A549 (cell line): Measurements from ENCODE around the gene CCDC106. TPM values are rescaled to one million over a fixed set of nuclear protein-coding genes. Genes with fewer than 3 reads are reported as not detected.
A peak's percentile ranks its signal among the peaks of the same experiment; 100 is the strongest.

Experiments used
- ATAC-seq, 2 experiments: fragments of 200-7000 bp in 1 of 2; fragments of >200 bp in 1 of 2; cut with Nextera tagmentation in 1 of 2; cut with Tn5 transposase in 1 of 2; 3 replicates each; pipeline versions ENCODE4 v1.8.0 to v1.9.1; 2018 to 2020; ENCODE audit warnings: mild to moderate bottlenecking in 1 of 2, moderate library complexity in 1 of 2
- CTCF ChIA-PET: fragments of 300-600 bp; sonication (Branson Sonifier 250); formaldehyde crosslinking; extraction: SDS; loops from one replicate; lab custom pipeline; 2021; ENCODE audit warnings: antibody characterized with exemption, inconsistent platforms; lab: Yijun Ruan, JAX
- POLR2A ChIA-PET: fragments of 350-600 bp; formaldehyde crosslinking; extraction: SDS; loops from one replicate; lab custom pipeline; 2021; ENCODE audit warnings: antibody characterized with exemption, inconsistent platforms; lab: Yijun Ruan, JAX
- DNase-seq, 2 experiments: peaks; one replicate each; pipeline versions ENCODE4 v3.0.0 to v3.0.0-alpha.2; 2011 to 2016; ENCODE audit warnings: low read depth in 1 of 2, low spot score in 1 of 2
- FAIRE-seq: peaks from 2 replicates; lab custom pipeline; 2011; peaks lifted over from hg19 to GRCh38; lab: Jason Lieb, UNC
- H3K27ac ChIP-seq, 2 experiments: fragments of >200 bp; sonication (Bioruptor Twin); formaldehyde crosslinking; 3 replicates each; pipeline ENCODE4 v1.5.1; 2016 to 2017
- H3K4me1 ChIP-seq: fragments of >200 bp; sonication (Bioruptor Twin); formaldehyde crosslinking; 3 replicates; pipeline ENCODE4 v1.6.1; 2016
- H3K4me2 ChIP-seq: fragments of >200 bp; sonication (Bioruptor Twin); formaldehyde crosslinking; 3 replicates; pipeline ENCODE4 v1.6.1; 2016
- H3K4me3 ChIP-seq: fragments of >200 bp; sonication (Bioruptor Twin); formaldehyde crosslinking; 3 replicates; pipeline ENCODE4 v1.5.1; 2016
- H3K9me3 ChIP-seq: fragments of >200 bp; sonication (Bioruptor Twin); formaldehyde crosslinking; 3 replicates; pipeline ENCODE4 v1.6.1; 2016
- BHLHE40 ChIP-seq: IDR thresholded peaks from 2 replicates; pipeline ENCODE4 v1.6.1; 2012; ENCODE audit warnings: low read depth, low read length, inconsistent platforms
- EHMT2 ChIP-seq: fragments of 200-600 bp; sonication (generic); IDR thresholded peaks from 2 replicates; pipeline ENCODE4 v1.6.1; 2016; ENCODE audit warnings: antibody characterized with exemption, low read depth, mild to moderate bottlenecking, moderate library complexity
- ESRRA ChIP-seq: fragments of 150-350 bp; IDR thresholded peaks from 2 replicates; pipeline ENCODE4 v1.6.1; 2014; ENCODE audit warnings: mild to moderate bottlenecking, low read length, borderline replicate concordance
- HOXA7 ChIP-seq: fragments of 250-450 bp; sonication (Bioruptor Pico); IDR thresholded peaks from 2 replicates; pipeline ENCODE4 v1.5.0; 2020; ENCODE audit warnings: mild to moderate bottlenecking, moderate library complexity
- HOXB13 ChIP-seq: fragments of 250-450 bp; sonication (Bioruptor Pico); IDR thresholded peaks from 2 replicates; pipeline ENCODE4 v1.5.0; 2020; ENCODE audit warnings: low read depth, mild to moderate bottlenecking, moderate library complexity
- JUN ChIP-seq, 2 experiments: fragments of >200 bp; sonication (Bioruptor Twin); formaldehyde crosslinking; IDR thresholded peaks; 2 replicates in 1 of 2; 3 replicates in 1 of 2; pipeline ENCODE4 v1.6.1; 2016 to 2017
- JUNB ChIP-seq: fragments of >200 bp; sonication (Bioruptor Twin); formaldehyde crosslinking; IDR thresholded peaks from 2 replicates; pipeline ENCODE4 v1.6.1; 2016
- MAZ ChIP-seq: fragments of 150-350 bp; IDR thresholded peaks from 2 replicates; pipeline ENCODE4 v1.6.1; 2014; ENCODE audit warnings: antibody characterized with exemption, low read depth, low read length, borderline replicate concordance
- NFE2L2 ChIP-seq: fragments of 150-350 bp; conservative IDR thresholded peaks from 2 replicates; pipeline ENCODE4 v1.6.1; 2014; ENCODE audit warnings: low read length
- PHF8 ChIP-seq: fragments of 200-600 bp; sonication (generic); IDR thresholded peaks from 2 replicates; pipeline ENCODE4 v1.6.1; 2016; ENCODE audit warnings: low read depth, mild to moderate bottlenecking, antibody characterized with exemption, moderate library complexity, borderline replicate concordance
- POLR2A ChIP-seq: IDR thresholded peaks from 2 replicates; pipeline ENCODE4 v1.6.1; 2012; ENCODE audit warnings: mild to moderate bottlenecking, low read length
- RAD21 ChIP-seq, 2 experiments: fragments of >200 bp in 1 of 2; sonication (Bioruptor Twin) in 1 of 2; formaldehyde crosslinking in 1 of 2; IDR thresholded peaks in 1 of 2; conservative IDR thresholded peaks in 1 of 2; 2 replicates in 1 of 2; 3 replicates in 1 of 2; pipeline ENCODE4 v1.6.1; 2012 to 2018; ENCODE audit warnings: inconsistent platforms in 1 of 2
- RCOR1 ChIP-seq: fragments of 150-350 bp; IDR thresholded peaks from 2 replicates; pipeline ENCODE4 v1.6.1; 2014; ENCODE audit warnings: antibody characterized with exemption, low read length, low read depth
- RFX5 ChIP-seq: fragments of 450-650 bp; IDR thresholded peaks from 2 replicates; pipeline ENCODE4 v1.7.1; 2014; ENCODE audit warnings: antibody characterized with exemption, mild to moderate bottlenecking, moderate library complexity
- SMC3 ChIP-seq: fragments of >200 bp; sonication (Bioruptor Twin); formaldehyde crosslinking; IDR thresholded peaks from 3 replicates; pipeline ENCODE4 v1.6.1; 2018; ENCODE audit warnings: inconsistent platforms
- WGBS: methylation state at CpG from one replicate; pipeline ENCODE4 v1.1.6; 2017; ENCODE audit errors: missing lambda C conversion rate; 5-methylcytosine and 5-hydroxymethylcytosine counted together
- polyA plus RNA-seq, 4 experiments: library from polyadenylated mRNA; depleted of rRNA in 3 of 4; stranded (reverse); fragments of >200 nt; fragmentation: RNase III in 1 of 4; extraction: RNeasy Plus Mini Kit Qiagen cat#74134 plus additional on column Dnase treatment in 1 of 4; gene quantifications; 2 replicates in 3 of 4; 3 replicates in 1 of 4; pipeline ENCODE4 v1.2.3, GENCODE V29; 2011 to 2017
- TF ChIP-seq, protein P1 (sequence below): IDR thresholded peaks from 2 replicates; pipeline ENCODE4 v1.6.1; 2012
- TF ChIP-seq, protein P2 (sequence below): IDR thresholded peaks from 2 replicates; pipeline ENCODE4 v1.6.1; 2012
- TF ChIP-seq, protein P3 (sequence below): fragments of >200 bp; sonication (Bioruptor Twin); formaldehyde crosslinking; IDR thresholded peaks from 3 replicates; pipeline ENCODE4 v1.6.1; 2016
- TF ChIP-seq, protein P4 (sequence below): fragments of 150-350 bp; IDR thresholded peaks from 2 replicates; pipeline ENCODE4 v1.6.1; 2014; ENCODE audit warnings: low read depth, mild to moderate bottlenecking, low read length
- TF ChIP-seq, protein P5 (sequence below): fragments of >200 bp; sonication (Bioruptor Twin); formaldehyde crosslinking; IDR thresholded peaks from 3 replicates; pipeline ENCODE4 v1.5.1; 2016

The CCDC106 gene
- polyA plus RNA-seq, 2 of the 4 experiments (the other 2 are of a cell fraction) = 5.2 to 17.6 TPM

DNA sequence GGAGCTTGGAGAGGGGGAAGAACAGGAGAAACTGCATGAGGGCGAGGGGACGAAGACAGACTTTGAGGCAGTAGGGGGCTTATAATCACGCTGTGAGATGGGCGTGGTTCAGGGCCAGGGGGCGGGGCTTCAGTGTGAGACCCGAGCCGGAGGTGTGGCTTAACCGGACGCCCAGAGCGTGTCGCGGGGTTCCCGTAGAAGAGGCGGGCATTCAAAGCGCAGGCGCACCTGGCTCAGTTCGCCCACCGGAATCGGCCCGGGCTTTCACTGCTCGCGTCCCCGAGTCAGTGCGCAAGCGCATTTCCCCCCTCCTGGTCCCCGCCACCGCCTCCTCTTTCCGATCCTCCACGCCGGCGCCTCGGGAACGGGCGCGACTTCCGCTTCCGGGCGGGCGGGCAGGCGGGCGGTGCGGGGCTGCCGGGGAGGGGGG, 42.8 kb upstream of the CCDC106 start (continued):
- TF ChIP-seq, protein P1, sequence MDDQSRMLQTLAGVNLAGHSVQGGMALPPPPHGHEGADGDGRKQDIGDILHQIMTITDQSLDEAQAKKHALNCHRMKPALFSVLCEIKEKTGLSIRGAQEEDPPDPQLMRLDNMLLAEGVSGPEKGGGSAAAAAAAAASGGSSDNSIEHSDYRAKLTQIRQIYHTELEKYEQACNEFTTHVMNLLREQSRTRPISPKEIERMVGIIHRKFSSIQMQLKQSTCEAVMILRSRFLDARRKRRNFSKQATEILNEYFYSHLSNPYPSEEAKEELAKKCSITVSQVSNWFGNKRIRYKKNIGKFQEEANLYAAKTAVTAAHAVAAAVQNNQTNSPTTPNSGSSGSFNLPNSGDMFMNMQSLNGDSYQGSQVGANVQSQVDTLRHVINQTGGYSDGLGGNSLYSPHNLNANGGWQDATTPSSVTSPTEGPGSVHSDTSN = peak; percentile 70; the same call in 1 of the 2 replicates
- TF ChIP-seq BHLHE40 (no peak), JUNB (no peak), HOXB13 (CRISPR knock-in tag) (no peak), HOXA7 (CRISPR knock-in tag) (no peak), NFE2L2 (no peak)
- TF ChIP-seq, protein P2, sequence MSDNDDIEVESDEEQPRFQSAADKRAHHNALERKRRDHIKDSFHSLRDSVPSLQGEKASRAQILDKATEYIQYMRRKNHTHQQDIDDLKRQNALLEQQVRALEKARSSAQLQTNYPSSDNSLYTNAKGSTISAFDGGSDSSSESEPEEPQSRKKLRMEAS = no peak; the same call in none of the 2 replicates
- TF ChIP-seq, protein P3, sequence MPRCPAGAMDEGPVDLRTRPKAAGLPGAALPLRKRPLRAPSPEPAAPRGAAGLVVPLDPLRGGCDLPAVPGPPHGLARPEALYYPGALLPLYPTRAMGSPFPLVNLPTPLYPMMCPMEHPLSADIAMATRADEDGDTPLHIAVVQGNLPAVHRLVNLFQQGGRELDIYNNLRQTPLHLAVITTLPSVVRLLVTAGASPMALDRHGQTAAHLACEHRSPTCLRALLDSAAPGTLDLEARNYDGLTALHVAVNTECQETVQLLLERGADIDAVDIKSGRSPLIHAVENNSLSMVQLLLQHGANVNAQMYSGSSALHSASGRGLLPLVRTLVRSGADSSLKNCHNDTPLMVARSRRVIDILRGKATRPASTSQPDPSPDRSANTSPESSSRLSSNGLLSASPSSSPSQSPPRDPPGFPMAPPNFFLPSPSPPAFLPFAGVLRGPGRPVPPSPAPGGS = 0 out of 3 replicates have a peak, but pooled peaks have one; percentile 7

DNA sequence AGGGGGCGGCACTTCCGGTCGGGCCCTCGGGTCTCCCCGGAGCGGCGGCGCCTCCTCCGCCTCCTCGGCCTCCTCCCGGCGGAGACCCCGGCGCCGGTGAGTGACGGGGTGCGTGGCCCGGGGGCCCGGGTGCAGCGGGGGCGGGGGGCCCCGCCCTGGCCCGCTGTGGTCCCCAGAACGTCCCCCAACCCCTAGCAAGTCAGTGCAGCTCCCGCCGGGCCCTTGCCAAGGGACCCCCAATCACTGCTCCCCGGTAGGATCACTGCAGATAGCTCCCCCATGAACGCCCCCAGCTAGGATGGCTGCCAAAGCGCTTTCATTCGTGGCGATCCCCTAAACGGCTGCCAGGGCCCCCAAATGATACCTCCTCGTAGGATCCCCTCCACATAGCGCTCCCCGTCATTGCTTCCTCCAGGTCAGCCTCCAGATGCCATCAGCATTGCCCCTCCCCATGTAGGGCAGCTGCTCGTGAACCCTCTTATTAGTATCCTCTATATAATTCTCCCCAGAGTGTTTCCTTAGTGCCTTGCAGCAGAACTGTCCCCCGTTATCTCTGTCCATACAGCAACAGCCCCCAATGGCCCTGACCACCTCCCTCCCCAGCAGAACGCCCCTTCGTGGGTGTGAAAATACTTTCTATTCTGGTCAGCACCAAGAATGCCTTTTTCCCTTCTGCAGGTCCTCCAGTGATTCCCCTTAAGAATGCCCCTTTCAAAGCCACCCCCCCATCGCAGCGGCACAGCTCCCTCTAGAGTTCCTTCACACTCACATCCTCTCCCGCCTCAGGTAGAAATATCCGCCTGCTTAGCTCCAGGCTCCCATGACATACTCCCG, 42.2 kb upstream of the CCDC106 start, which contains the start of gene ZNF865:
ZNF865 (plus strand) TSS at position 11 of the 834 bp plus-strand sequence. CDS start 7,972 bp downstream, outside the sequence.
- Histone ChIP-seq H3K4me3 (peak within 1 kb of the TSS; percentile 82), H3K27ac (peak within 1 kb of the TSS; percentile 94 to 95), H3K9me3 (no peaks in the 10 kb centered on the region), H3K4me1 (peaks cover 22% of the 10 kb centered on the region), H3K4me2 (peak within 1 kb of the TSS; percentile 97)
- WGBS = 1% methylated on average over 18 of the region's 44 CpGs
- TF ChIP-seq MAZ = peak; percentile 89; the same call in 1 of the 2 replicates
- no peak for TF ChIP-seq RCOR1
- TF ChIP-seq, protein P2 = peak; percentile 44; the same call in 1 of the 2 replicates
- TF ChIP-seq, protein P1 = no peak
- TF ChIP-seq, protein P3 = 0 out of 3 replicates have a peak, but pooled peaks have one; percentile 50
- peak; percentile 44; the same call in 1 of the 2 replicates for TF ChIP-seq PHF8
- peak; percentile 39 for TF ChIP-seq POLR2A
- TF ChIP-seq, protein P4, sequence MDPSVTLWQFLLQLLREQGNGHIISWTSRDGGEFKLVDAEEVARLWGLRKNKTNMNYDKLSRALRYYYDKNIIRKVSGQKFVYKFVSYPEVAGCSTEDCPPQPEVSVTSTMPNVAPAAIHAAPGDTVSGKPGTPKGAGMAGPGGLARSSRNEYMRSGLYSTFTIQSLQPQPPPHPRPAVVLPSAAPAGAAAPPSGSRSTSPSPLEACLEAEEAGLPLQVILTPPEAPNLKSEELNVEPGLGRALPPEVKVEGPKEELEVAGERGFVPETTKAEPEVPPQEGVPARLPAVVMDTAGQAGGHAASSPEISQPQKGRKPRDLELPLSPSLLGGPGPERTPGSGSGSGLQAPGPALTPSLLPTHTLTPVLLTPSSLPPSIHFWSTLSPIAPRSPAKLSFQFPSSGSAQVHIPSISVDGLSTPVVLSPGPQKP = no peak
- TF ChIP-seq, protein P5, sequence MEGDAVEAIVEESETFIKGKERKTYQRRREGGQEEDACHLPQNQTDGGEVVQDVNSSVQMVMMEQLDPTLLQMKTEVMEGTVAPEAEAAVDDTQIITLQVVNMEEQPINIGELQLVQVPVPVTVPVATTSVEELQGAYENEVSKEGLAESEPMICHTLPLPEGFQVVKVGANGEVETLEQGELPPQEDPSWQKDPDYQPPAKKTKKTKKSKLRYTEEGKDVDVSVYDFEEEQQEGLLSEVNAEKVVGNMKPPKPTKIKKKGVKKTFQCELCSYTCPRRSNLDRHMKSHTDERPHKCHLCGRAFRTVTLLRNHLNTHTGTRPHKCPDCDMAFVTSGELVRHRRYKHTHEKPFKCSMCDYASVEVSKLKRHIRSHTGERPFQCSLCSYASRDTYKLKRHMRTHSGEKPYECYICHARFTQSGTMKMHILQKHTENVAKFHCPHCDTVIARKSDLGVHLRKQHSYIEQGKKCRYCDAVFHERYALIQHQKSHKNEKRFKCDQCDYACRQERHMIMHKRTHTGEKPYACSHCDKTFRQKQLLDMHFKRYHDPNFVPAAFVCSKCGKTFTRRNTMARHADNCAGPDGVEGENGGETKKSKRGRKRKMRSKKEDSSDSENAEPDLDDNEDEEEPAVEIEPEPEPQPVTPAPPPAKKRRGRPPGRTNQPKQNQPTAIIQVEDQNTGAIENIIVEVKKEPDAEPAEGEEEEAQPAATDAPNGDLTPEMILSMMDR = peak; percentile 88
- peak; percentile 93 to 95 for TF ChIP-seq RAD21 (conservative IDR thresholded peaks at IDR 0.05 in 1 of 2, IDR thresholded peaks at IDR 0.05 in 1 of 2)
- peak; percentile 92 for TF ChIP-seq RFX5
- TF ChIP-seq JUN (IDR thresholded peaks at IDR 0.05) = peak; percentile 16 to 83; a peak in 4 of 5 replicates
- no peak for TF ChIP-seq EHMT2
- TF ChIP-seq ESRRA = no peak
- TF ChIP-seq SMC3 = peak; percentile 84
- FAIRE-seq (no peak), DNase-seq (peak; percentile 88 to 91), ATAC-seq (peak; percentile 71 to 76)
- ChIA-PET CTCF (interaction anchor here (0.6 to 16.7 kb wide), 49 partner anchors 9 to 542 kb away, joined by 3 to 348 read pairs (median 6); partner anchors contain the start of genes NAT14, ZNF579 and ZNF784), POLR2A (interaction anchor here (0.6 to 3.2 kb wide), 23 partner anchors 11 to 347 kb away, joined by 3 to 33 read pairs (median 5); partner anchors contain the start of genes ISOC2, KMT5C, NAT14 and PPP6R1)
